ENCODE results near the gene KANSL1. TPM values are rescaled to one million over a fixed set of nuclear protein-coding genes. Genes with fewer than 3 reads are reported as not detected.

Gene KANSL1
- total RNA-seq, 1 experiment from 2014 or later = 55.5 TPM

DNA sequence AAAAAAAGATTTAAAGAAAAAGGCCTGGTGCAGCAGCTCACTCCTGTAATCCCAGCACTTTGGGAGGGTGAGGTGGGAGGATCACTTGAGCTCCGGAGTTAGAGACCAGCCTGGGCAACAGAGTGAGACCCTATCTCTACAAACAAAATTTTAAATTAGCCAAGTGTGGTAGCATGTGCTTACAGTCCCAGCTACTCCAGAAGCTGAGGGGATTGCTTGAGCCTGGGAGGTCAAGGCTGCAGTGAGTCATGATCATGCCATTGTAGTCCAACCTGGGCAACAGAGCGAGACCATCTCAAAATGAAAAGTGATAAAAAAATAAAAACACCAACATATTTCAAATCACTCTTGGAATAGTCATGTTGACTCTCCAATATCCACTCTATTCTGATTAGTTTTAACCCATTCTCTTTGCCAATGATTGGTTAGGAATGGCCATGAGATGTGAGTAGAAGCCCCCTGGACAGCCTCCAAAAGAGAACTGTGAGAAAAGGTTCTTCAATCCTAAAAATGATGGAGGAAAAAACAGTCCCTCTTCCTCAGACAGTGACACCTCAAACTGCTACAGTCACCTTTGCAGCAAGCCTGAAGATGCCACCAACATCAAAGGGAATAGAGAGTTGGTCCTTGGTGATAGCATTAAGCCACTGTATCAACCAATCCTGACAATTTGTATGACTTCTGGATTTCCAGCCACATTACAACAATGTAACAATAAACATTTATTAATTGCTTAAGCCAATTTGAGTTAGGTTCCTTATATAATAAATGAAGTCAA lies 2.9 kb upstream of the KANSL1 start:
- no peak overlapping the region for H3K27ac ChIP-seq (ENCODE audit: low read length)
- no peak for TF ChIP-seq POLR2AphosphoS5 (IDR thresholded peaks at IDR 0.05; ENCODE audit: low read depth, low read length)
- TF ChIP-seq TCF7L2 (IDR thresholded peaks at IDR 0.05; ENCODE audit: low read depth, low read length) = no peak
- TF ChIP-seq, protein P1, sequence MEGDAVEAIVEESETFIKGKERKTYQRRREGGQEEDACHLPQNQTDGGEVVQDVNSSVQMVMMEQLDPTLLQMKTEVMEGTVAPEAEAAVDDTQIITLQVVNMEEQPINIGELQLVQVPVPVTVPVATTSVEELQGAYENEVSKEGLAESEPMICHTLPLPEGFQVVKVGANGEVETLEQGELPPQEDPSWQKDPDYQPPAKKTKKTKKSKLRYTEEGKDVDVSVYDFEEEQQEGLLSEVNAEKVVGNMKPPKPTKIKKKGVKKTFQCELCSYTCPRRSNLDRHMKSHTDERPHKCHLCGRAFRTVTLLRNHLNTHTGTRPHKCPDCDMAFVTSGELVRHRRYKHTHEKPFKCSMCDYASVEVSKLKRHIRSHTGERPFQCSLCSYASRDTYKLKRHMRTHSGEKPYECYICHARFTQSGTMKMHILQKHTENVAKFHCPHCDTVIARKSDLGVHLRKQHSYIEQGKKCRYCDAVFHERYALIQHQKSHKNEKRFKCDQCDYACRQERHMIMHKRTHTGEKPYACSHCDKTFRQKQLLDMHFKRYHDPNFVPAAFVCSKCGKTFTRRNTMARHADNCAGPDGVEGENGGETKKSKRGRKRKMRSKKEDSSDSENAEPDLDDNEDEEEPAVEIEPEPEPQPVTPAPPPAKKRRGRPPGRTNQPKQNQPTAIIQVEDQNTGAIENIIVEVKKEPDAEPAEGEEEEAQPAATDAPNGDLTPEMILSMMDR (IDR thresholded peaks at IDR 0.05) = no peak
- TF ChIP-seq SIN3A (IDR thresholded peaks at IDR 0.05; ENCODE audit: borderline replicate concordance, insufficient read depth, low read depth, low read length) = no peak
- TF ChIP-seq, protein P2, sequence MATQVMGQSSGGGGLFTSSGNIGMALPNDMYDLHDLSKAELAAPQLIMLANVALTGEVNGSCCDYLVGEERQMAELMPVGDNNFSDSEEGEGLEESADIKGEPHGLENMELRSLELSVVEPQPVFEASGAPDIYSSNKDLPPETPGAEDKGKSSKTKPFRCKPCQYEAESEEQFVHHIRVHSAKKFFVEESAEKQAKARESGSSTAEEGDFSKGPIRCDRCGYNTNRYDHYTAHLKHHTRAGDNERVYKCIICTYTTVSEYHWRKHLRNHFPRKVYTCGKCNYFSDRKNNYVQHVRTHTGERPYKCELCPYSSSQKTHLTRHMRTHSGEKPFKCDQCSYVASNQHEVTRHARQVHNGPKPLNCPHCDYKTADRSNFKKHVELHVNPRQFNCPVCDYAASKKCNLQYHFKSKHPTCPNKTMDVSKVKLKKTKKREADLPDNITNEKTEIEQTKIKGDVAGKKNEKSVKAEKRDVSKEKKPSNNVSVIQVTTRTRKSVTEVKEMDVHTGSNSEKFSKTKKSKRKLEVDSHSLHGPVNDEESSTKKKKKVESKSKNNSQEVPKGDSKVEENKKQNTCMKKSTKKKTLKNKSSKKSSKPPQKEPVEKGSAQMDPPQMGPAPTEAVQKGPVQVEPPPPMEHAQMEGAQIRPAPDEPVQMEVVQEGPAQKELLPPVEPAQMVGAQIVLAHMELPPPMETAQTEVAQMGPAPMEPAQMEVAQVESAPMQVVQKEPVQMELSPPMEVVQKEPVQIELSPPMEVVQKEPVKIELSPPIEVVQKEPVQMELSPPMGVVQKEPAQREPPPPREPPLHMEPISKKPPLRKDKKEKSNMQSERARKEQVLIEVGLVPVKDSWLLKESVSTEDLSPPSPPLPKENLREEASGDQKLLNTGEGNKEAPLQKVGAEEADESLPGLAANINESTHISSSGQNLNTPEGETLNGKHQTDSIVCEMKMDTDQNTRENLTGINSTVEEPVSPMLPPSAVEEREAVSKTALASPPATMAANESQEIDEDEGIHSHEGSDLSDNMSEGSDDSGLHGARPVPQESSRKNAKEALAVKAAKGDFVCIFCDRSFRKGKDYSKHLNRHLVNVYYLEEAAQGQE (IDR thresholded peaks at IDR 0.05; ENCODE audit: insufficient read depth in 1 of 2, low read depth in 2 of 2, low read length in 1 of 2) = no peak
- H3K4me1 ChIP-seq (ENCODE audit: control insufficient read depth, insufficient read depth, low read length) = peaks cover 26% of the 10 kb centered on the region
- no peaks in the 10 kb centered on the region for H3K9me3 ChIP-seq (ENCODE audit: control insufficient read depth, insufficient read depth, low read depth, low read length)
- in situ Hi-C loops (cut with HindIII; ENCODE audit: low pct_unique_long_range_greater_than_20kb, low sequenced_read_pairs) = no loop called here
- BruUV-seq (replicated peaks) = no TSS peak
- no peaks in the 10 kb centered on the region for H3K27me3 ChIP-seq (ENCODE audit: control insufficient read depth, insufficient read depth, low read length)
- H3K4me3 ChIP-seq (ENCODE audit: low read depth in 2 of 2, low read length in 2 of 2) = no peak overlapping the region
- DNase-seq (ENCODE audit: low read depth, low spot score) (no peak), ATAC-seq (no peak)
- ChIA-PET POLR2A (no interaction called here), CTCF (interaction anchor here (1.0 kb wide), 1 partner anchor 17 kb away, joined by 4 read pairs; no protein-coding TSS in a partner anchor)
- intact Hi-C loops (cut with micrococcal nuclease; ENCODE audit: unreplicated experiment) = loop anchor here (2.0 to 10.0 kb wide), 2 partner anchors 17 to 151 kb away; no protein-coding TSS in a partner anchor
- peaks cover 9% of the 10 kb centered on the region; the same call in 1 of the 2 replicates for H3K36me3 ChIP-seq (ENCODE audit: control insufficient read depth, insufficient read depth, low read length)

DNA sequence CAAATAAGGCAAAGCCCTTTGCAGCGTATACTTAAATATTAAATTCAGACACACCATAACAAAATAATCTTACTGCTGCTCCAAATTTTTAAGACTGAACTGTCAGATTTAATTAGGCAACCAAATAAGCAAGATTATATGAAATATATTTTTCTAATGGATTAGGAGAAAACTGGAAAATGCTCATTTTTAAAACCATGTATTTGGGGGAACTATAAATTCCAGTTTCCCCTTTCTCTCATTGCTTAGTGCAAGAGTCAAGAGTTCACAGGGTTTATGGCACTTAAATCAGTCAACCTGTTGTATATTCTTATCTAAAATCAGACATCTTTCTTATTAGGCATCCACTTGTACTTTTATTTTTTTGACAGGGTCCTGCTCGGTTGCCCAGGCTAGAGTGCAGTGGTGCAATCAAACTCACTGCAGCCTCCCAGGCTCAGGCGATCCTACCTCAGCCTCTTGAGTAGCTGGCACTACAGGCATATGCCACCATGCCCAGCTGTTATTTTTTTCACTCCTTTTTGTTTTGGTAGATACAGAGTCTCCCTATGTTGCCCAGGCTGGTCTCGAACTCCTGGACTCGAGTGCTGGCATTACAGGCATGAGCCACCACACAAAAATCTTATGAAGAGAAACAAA lies 2.1 kb upstream of the KANSL1 start:
- Histone ChIP-seq H3K27me3 (ENCODE audit: control insufficient read depth, insufficient read depth, low read length) (no peaks in the 10 kb centered on the region), H3K9me3 (ENCODE audit: control insufficient read depth, insufficient read depth, low read depth, low read length) (no peaks in the 10 kb centered on the region), H3K4me1 (ENCODE audit: control insufficient read depth, insufficient read depth, low read length) (peaks cover 31% of the 10 kb centered on the region), H3K36me3 (ENCODE audit: control insufficient read depth, insufficient read depth, low read length) (peaks cover 9% of the 10 kb centered on the region; the same call in 1 of the 2 replicates), H3K27ac (ENCODE audit: low read length) (no peak overlapping the region), H3K4me3 (ENCODE audit: low read depth in 2 of 2, low read length in 2 of 2) (no peak overlapping the region)
- TF ChIP-seq, protein P2 (IDR thresholded peaks at IDR 0.05; ENCODE audit: insufficient read depth in 1 of 2, low read depth in 2 of 2, low read length in 1 of 2) = no peak
- TF ChIP-seq, protein P1 (IDR thresholded peaks at IDR 0.05) = peak; percentile 57; the same call in 1 of the 2 replicates
- no peak for TF ChIP-seq POLR2AphosphoS5 (IDR thresholded peaks at IDR 0.05; ENCODE audit: low read depth, low read length)
- CTCF ChIA-PET = interaction anchor here (1.0 kb wide), 1 partner anchor 18 kb away, joined by 4 read pairs; no protein-coding TSS in a partner anchor
- POLR2A ChIA-PET = no interaction called here
- ATAC-seq (no peak), DNase-seq (ENCODE audit: low read depth, low spot score) (no peak)
- no TSS peak for BruUV-seq (replicated peaks)
- intact Hi-C loops (cut with micrococcal nuclease; ENCODE audit: unreplicated experiment) (loop anchor here (2.0 to 10.0 kb wide), 2 partner anchors 17 to 151 kb away; no protein-coding TSS in a partner anchor), in situ Hi-C loops (cut with HindIII; ENCODE audit: low pct_unique_long_range_greater_than_20kb, low sequenced_read_pairs) (no loop called here)
